WTC11 (cell line): Measurements from ENCODE around the gene RFC4. TPM values are rescaled to one million over a fixed set of nuclear protein-coding genes. Genes with fewer than 3 reads are reported as not detected.

Experiments used
- ATF1 ChIP-seq: sonication (generic); formaldehyde crosslinking; IDR thresholded peaks from 2 replicates; pipeline ENCODE4 v1.8.1; 2023; ENCODE audit warnings: mild to moderate bottlenecking, moderate library complexity, missing genetic modification reagents
- CREM ChIP-seq: sonication (generic); formaldehyde crosslinking; IDR thresholded peaks from 2 replicates; pipeline ENCODE4 v1.8.1; 2022; ENCODE audit warnings: mild to moderate bottlenecking, missing genetic modification reagents, moderate library complexity
- ESRRA ChIP-seq: sonication (generic); formaldehyde crosslinking; IDR thresholded peaks from 2 replicates; pipeline ENCODE4 v1.8.1; 2022; ENCODE audit warnings: mild to moderate bottlenecking, missing genetic modification reagents, borderline replicate concordance
- FOXJ3 ChIP-seq: sonication (generic); formaldehyde crosslinking; IDR thresholded peaks from 2 replicates; pipeline ENCODE4 v1.9.0; 2021; ENCODE audit warnings: missing genetic modification reagents, mild to moderate bottlenecking, borderline replicate concordance
- FOXP1 ChIP-seq: sonication (generic); formaldehyde crosslinking; IDR thresholded peaks from 2 replicates; pipeline ENCODE4 v1.8.0; 2022; ENCODE audit warnings: missing genetic modification reagents, mild to moderate bottlenecking, moderate library complexity, borderline replicate concordance
- GABPB1 ChIP-seq: sonication (generic); formaldehyde crosslinking; IDR thresholded peaks from 2 replicates; pipeline ENCODE4 v1.8.1; 2023; ENCODE audit warnings: mild to moderate bottlenecking, missing genetic modification reagents
- GTF2I ChIP-seq: fragments of 250-450 bp; sonication (Bioruptor Pico); conservative IDR thresholded peaks from 2 replicates; pipeline ENCODE4 v1.4.0; 2021; ENCODE audit warnings: mild to moderate bottlenecking
- JAZF1 ChIP-seq: fragments of 250-450 bp; sonication (Bioruptor Pico); IDR thresholded peaks from 2 replicates; pipeline ENCODE4 v1.9.0; 2021; ENCODE audit warnings: moderate library complexity, mild to moderate bottlenecking, inconsistent platforms
- JUN ChIP-seq: sonication (generic); formaldehyde crosslinking; IDR thresholded peaks from 2 replicates; pipeline ENCODE4 v1.8.0; 2023; ENCODE audit warnings: mild to moderate bottlenecking, missing genetic modification reagents
- PRRX2 ChIP-seq: fragments of 250-450 bp; sonication (Bioruptor Pico); IDR thresholded peaks from 2 replicates; pipeline ENCODE4 v1.8.0; 2021; ENCODE audit warnings: mild to moderate bottlenecking
- RORB ChIP-seq: fragments of 250-450 bp; sonication (Bioruptor Pico); IDR thresholded peaks from 2 replicates; pipeline ENCODE4 v1.9.0; 2021; ENCODE audit warnings: mild to moderate bottlenecking
- SMAD3 ChIP-seq: sonication (generic); formaldehyde crosslinking; IDR thresholded peaks from 2 replicates; pipeline ENCODE4 v1.8.0; 2022; ENCODE audit warnings: missing genetic modification reagents, mild to moderate bottlenecking, borderline replicate concordance
- SP1 ChIP-seq: sonication (generic); formaldehyde crosslinking; conservative IDR thresholded peaks from 2 replicates; pipeline ENCODE4 v1.8.1; 2022; ENCODE audit warnings: missing genetic modification reagents
- TCF7 ChIP-seq: sonication (generic); formaldehyde crosslinking; IDR thresholded peaks from 2 replicates; pipeline ENCODE4 v1.8.0; 2022; ENCODE audit warnings: mild to moderate bottlenecking, low read depth, missing genetic modification reagents, moderate library complexity
- ZNF121 ChIP-seq: sonication (generic); formaldehyde crosslinking; IDR thresholded peaks from 2 replicates; pipeline ENCODE4 v1.8.0; 2023; ENCODE audit warnings: missing genetic modification reagents
- ZNF232 ChIP-seq: sonication (generic); formaldehyde crosslinking; IDR thresholded peaks from 2 replicates; pipeline ENCODE4 v1.8.0; 2022; ENCODE audit warnings: mild to moderate bottlenecking, missing genetic modification reagents
- total RNA-seq: library from RNA; stranded (reverse); gene quantifications from 3 replicates; pipeline ENCODE4 v1.2.3, GENCODE V29; 2021
- TF ChIP-seq, protein P1 (sequence below): sonication (generic); formaldehyde crosslinking; IDR thresholded peaks from 2 replicates; pipeline ENCODE4 v1.8.0; 2022; ENCODE audit warnings: mild to moderate bottlenecking, missing genetic modification reagents
- TF ChIP-seq, protein P2 (sequence below): sonication (generic); formaldehyde crosslinking; IDR thresholded peaks from 2 replicates; pipeline ENCODE4 v1.8.1; 2023; ENCODE audit warnings: mild to moderate bottlenecking, missing genetic modification reagents
- TF ChIP-seq, protein P3 (sequence below): sonication (generic); formaldehyde crosslinking; conservative IDR thresholded peaks from 2 replicates; pipeline ENCODE4 v1.8.1; 2023; ENCODE audit warnings: mild to moderate bottlenecking, low read depth, missing genetic modification reagents, moderate library complexity
- TF ChIP-seq, protein P4 (sequence below): sonication (generic); formaldehyde crosslinking; IDR thresholded peaks from 2 replicates; pipeline ENCODE4 v1.8.1; 2023; ENCODE audit warnings: mild to moderate bottlenecking, moderate library complexity, missing genetic modification reagents
- TF ChIP-seq, protein P5 (sequence below): sonication (generic); formaldehyde crosslinking; IDR thresholded peaks from 2 replicates; pipeline ENCODE4 v1.8.1; 2022; ENCODE audit warnings: low read depth, missing genetic modification reagents, borderline replicate concordance
- TF ChIP-seq, protein P6 (sequence below): fragments of 250-450 bp; sonication (Bioruptor Pico); IDR thresholded peaks from 2 replicates; pipeline ENCODE4 v1.8.0; 2021; ENCODE audit warnings: mild to moderate bottlenecking
- TF ChIP-seq, protein P7 (sequence below): sonication (generic); formaldehyde crosslinking; IDR thresholded peaks from 2 replicates; pipeline ENCODE4 v1.8.1; 2022; ENCODE audit warnings: missing genetic modification reagents, borderline replicate concordance

The RFC4 gene
- total RNA-seq, 1 experiment from 2014 or later: 104 TPM

DNA sequence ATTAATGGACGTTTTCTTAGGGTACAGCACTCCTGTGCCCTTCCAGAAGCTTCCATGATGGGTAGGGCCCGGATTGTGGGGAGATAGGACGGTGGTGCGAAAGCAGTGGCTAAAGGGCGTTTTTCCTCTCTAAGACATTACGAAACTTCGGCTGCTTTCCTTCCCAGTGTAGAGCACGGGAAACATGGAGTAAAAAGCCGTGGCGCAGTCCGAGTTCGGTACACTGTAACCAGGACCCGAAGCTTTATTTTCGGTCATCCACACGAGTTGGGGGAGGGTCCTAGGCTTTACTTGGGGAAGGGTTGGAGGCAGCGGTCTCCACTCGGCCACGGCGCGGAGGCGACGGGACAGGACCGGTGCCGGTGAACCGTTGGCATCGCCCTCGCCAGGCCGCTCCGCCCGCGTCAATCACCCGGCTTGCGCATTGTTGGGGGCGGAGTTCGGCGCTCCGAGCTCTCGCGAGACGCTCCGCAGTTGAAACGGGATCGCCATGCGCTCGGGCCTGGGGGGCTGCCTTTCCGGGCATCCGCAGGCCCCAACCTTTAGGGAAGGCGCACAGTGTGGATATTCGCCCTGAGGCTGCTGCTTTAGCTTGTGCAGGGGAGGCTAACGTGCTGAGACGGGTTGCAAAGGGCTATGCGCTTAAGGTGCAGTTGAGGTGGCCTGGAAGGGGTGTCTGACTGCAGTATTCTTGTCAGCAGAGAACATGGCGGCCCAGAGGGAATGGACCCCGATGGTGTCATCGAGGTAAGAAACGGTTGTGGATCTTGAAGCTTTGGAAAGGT, 22.4 kb downstream of the RFC4 start (continued):
- TF ChIP-seq TCF7 (CRISPR knock-in tag): no peak
- TF ChIP-seq JAZF1: no peak
- TF ChIP-seq GTF2I: no peak
- no peak for TF ChIP-seq GABPB1 (CRISPR knock-in tag)
- no peak for TF ChIP-seq ZNF121 (CRISPR knock-in tag)
- peak; percentile 80; the same call in 1 of the 2 replicates for TF ChIP-seq JUN (CRISPR knock-in tag)
- TF ChIP-seq, protein P1, sequence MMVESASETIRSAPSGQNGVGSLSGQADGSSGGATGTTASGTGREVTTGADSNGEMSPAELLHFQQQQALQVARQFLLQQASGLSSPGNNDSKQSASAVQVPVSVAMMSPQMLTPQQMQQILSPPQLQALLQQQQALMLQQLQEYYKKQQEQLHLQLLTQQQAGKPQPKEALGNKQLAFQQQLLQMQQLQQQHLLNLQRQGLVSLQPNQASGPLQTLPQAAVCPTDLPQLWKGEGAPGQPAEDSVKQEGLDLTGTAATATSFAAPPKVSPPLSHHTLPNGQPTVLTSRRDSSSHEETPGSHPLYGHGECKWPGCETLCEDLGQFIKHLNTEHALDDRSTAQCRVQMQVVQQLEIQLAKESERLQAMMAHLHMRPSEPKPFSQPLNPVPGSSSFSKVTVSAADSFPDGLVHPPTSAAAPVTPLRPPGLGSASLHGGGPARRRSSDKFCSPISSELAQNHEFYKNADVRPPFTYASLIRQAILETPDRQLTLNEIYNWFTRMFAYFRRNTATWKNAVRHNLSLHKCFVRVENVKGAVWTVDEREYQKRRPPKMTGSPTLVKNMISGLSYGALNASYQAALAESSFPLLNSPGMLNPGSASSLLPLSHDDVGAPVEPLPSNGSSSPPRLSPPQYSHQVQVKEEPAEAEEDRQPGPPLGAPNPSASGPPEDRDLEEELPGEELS (CRISPR knock-in tag): no peak; the same call in 1 of the 2 replicates
- TF ChIP-seq, protein P2, sequence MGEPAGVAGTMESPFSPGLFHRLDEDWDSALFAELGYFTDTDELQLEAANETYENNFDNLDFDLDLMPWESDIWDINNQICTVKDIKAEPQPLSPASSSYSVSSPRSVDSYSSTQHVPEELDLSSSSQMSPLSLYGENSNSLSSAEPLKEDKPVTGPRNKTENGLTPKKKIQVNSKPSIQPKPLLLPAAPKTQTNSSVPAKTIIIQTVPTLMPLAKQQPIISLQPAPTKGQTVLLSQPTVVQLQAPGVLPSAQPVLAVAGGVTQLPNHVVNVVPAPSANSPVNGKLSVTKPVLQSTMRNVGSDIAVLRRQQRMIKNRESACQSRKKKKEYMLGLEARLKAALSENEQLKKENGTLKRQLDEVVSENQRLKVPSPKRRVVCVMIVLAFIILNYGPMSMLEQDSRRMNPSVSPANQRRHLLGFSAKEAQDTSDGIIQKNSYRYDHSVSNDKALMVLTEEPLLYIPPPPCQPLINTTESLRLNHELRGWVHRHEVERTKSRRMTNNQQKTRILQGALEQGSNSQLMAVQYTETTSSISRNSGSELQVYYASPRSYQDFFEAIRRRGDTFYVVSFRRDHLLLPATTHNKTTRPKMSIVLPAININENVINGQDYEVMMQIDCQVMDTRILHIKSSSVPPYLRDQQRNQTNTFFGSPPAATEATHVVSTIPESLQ (CRISPR knock-in tag): no peak
- 0 out of 2 replicates have a peak, but pooled peaks have one; percentile 80 for TF ChIP-seq FOXP1 (CRISPR knock-in tag)
- peak; percentile 71 for TF ChIP-seq SMAD3 (CRISPR knock-in tag)
- TF ChIP-seq ATF1 (CRISPR knock-in tag): peak; percentile 21; the same call in 1 of the 2 replicates
- TF ChIP-seq, protein P3, sequence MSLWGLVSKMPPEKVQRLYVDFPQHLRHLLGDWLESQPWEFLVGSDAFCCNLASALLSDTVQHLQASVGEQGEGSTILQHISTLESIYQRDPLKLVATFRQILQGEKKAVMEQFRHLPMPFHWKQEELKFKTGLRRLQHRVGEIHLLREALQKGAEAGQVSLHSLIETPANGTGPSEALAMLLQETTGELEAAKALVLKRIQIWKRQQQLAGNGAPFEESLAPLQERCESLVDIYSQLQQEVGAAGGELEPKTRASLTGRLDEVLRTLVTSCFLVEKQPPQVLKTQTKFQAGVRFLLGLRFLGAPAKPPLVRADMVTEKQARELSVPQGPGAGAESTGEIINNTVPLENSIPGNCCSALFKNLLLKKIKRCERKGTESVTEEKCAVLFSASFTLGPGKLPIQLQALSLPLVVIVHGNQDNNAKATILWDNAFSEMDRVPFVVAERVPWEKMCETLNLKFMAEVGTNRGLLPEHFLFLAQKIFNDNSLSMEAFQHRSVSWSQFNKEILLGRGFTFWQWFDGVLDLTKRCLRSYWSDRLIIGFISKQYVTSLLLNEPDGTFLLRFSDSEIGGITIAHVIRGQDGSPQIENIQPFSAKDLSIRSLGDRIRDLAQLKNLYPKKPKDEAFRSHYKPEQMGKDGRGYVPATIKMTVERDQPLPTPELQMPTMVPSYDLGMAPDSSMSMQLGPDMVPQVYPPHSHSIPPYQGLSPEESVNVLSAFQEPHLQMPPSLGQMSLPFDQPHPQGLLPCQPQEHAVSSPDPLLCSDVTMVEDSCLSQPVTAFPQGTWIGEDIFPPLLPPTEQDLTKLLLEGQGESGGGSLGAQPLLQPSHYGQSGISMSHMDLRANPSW (CRISPR knock-in tag): no peak
- TF ChIP-seq PRRX2 (CRISPR knock-in tag): peak; percentile 18; the same call in 1 of the 2 replicates
- no peak for TF ChIP-seq FOXJ3 (CRISPR knock-in tag)
- TF ChIP-seq, protein P4, sequence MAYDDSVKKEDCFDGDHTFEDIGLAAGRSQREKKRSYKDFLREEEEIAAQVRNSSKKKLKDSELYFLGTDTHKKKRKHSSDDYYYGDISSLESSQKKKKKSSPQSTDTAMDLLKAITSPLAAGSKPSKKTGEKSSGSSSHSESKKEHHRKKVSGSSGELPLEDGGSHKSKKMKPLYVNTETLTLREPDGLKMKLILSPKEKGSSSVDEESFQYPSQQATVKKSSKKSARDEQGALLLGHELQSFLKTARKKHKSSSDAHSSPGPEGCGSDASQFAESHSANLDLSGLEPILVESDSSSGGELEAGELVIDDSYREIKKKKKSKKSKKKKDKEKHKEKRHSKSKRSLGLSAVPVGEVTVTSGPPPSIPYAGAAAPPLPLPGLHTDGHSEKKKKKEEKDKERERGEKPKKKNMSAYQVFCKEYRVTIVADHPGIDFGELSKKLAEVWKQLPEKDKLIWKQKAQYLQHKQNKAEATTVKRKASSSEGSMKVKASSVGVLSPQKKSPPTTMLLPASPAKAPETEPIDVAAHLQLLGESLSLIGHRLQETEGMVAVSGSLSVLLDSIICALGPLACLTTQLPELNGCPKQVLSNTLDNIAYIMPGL (CRISPR knock-in tag): peak; percentile 37; the same call in 1 of the 2 replicates
- TF ChIP-seq, protein P5, sequence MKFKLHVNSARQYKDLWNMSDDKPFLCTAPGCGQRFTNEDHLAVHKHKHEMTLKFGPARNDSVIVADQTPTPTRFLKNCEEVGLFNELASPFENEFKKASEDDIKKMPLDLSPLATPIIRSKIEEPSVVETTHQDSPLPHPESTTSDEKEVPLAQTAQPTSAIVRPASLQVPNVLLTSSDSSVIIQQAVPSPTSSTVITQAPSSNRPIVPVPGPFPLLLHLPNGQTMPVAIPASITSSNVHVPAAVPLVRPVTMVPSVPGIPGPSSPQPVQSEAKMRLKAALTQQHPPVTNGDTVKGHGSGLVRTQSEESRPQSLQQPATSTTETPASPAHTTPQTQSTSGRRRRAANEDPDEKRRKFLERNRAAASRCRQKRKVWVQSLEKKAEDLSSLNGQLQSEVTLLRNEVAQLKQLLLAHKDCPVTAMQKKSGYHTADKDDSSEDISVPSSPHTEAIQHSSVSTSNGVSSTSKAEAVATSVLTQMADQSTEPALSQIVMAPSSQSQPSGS: no peak
- TF ChIP-seq ESRRA: no peak
- TF ChIP-seq, protein P6, sequence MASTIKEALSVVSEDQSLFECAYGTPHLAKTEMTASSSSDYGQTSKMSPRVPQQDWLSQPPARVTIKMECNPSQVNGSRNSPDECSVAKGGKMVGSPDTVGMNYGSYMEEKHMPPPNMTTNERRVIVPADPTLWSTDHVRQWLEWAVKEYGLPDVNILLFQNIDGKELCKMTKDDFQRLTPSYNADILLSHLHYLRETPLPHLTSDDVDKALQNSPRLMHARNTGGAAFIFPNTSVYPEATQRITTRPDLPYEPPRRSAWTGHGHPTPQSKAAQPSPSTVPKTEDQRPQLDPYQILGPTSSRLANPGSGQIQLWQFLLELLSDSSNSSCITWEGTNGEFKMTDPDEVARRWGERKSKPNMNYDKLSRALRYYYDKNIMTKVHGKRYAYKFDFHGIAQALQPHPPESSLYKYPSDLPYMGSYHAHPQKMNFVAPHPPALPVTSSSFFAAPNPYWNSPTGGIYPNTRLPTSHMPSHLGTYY (CRISPR knock-in tag): peak; percentile 78; the same call in 1 of the 2 replicates
- 0 out of 2 replicates have a peak, but pooled peaks have one; percentile 8 for TF ChIP-seq SP1 (CRISPR knock-in tag)
- peak; percentile 84; the same call in 1 of the 2 replicates for TF ChIP-seq RORB (CRISPR knock-in tag)
- TF ChIP-seq, protein P7, sequence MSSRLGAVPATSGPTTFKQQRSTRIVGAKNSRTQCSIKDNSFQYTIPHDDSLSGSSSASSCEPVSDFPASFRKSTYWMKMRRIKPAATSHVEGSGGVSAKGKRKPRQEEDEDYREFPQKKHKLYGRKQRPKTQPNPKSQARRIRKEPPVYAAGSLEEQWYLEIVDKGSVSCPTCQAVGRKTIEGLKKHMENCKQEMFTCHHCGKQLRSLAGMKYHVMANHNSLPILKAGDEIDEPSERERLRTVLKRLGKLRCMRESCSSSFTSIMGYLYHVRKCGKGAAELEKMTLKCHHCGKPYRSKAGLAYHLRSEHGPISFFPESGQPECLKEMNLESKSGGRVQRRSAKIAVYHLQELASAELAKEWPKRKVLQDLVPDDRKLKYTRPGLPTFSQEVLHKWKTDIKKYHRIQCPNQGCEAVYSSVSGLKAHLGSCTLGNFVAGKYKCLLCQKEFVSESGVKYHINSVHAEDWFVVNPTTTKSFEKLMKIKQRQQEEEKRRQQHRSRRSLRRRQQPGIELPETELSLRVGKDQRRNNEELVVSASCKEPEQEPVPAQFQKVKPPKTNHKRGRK (CRISPR knock-in tag): 0 out of 2 replicates have a peak, but pooled peaks have one; percentile 7
- TF ChIP-seq CREM (CRISPR knock-in tag): no peak
- TF ChIP-seq ZNF232 (CRISPR knock-in tag): peak; percentile 24; the same call in 1 of the 2 replicates
